SH-SY5Y (cell line): ENCODE measurements around the gene SFXN5.

Experiments
- GATA2 ChIP-seq: IDR thresholded peaks from 2 replicates; pipeline ENCODE4 v1.6.1; 2011; ENCODE audit warnings: mild to moderate bottlenecking, low read depth, low read length
- GATA3 ChIP-seq: IDR thresholded peaks from 2 replicates; pipeline ENCODE4 v1.6.1; 2011; ENCODE audit warnings: low read depth, mild to moderate bottlenecking, low read length, moderate library complexity

- TF ChIP-seq GATA2 (no peak), GATA3 (no peak)
Observed at GRCh38 chr2:73091164-73091563, 19.7 kb upstream of the SFXN5 start.
